Measurements from ENCODE around the gene PCDH17. TPM values are rescaled to one million over a fixed set of nuclear protein-coding genes. Genes with fewer than 3 reads are reported as not detected.

The PCDH17 gene
- total and polyA plus RNA-seq, 2 of the 4 experiments (the other 2 are of a cell fraction) = under 0.01 TPM; not detected in 1

GRCh38 chr13:57633950-57634838 lies 2.6 kb downstream of the PCDH17 start:
- peaks cover 15% of the 10 kb centered on the region for H3K9me3 ChIP-seq (ENCODE audit: control insufficient read depth, insufficient read depth, low read length)
- ATAC-seq (ENCODE audit: low read depth) (no peak), DNase-seq (no peak)
- no peaks in the 10 kb centered on the region; the same call in 1 of the 2 replicates for H3K4me1 ChIP-seq (ENCODE audit: control insufficient read depth, insufficient read depth, low read length)
- H3K23ac ChIP-seq (ENCODE audit: low read depth, low read length) = no peak overlapping the region
- no peak overlapping the region for H2AK9ac ChIP-seq (replicated peaks; ENCODE audit: low read depth, low read length, poor library complexity)
- dilution Hi-C loops (cut with HindIII; ENCODE audit: low sequenced_read_pairs, unreplicated experiment) (no loop called here), intact Hi-C loops (cut with micrococcal nuclease) (no loop called here), in situ Hi-C loops (cut with MboI; ENCODE audit: low sequenced_read_pairs) (loop anchor here (25.0 kb wide), 1 partner anchor 1678 kb away; no protein-coding TSS in a partner anchor)
- H2AK5ac ChIP-seq (ENCODE audit: low read depth, low read length) = no peak overlapping the region
- H3K4me3 ChIP-seq (ENCODE audit: insufficient read depth, low read depth, low read length) = no peak overlapping the region
- H3K4me2 ChIP-seq (ENCODE audit: low read depth, low read length) = no peak overlapping the region
- peaks cover 50% of the 10 kb centered on the region for H3K27me3 ChIP-seq (ENCODE audit: control insufficient read depth, insufficient read depth, low read length)
- H3K27ac ChIP-seq (ENCODE audit: insufficient read depth, low read length) = no peak overlapping the region
- no peak overlapping the region for H2BK120ac ChIP-seq (ENCODE audit: low read depth, low read length)
- ChIA-PET CTCF (no interaction called here), POLR2A (ENCODE audit: unreplicated experiment) (no interaction called here)
- no peak overlapping the region for H4K5ac ChIP-seq (ENCODE audit: low read depth, low read length)
- no peak overlapping the region for H3K14ac ChIP-seq (replicated peaks; ENCODE audit: low read depth, low read length)
- BruUV-seq (replicated peaks) = no TSS peak
- H3K79me1 ChIP-seq (ENCODE audit: low read depth in 1 of 2, low read length in 2 of 2) = no peaks in the 10 kb centered on the region
- no peak overlapping the region for H2BK5ac ChIP-seq (ENCODE audit: low read depth, low read length, poor library complexity, severe bottlenecking)
- no peak overlapping the region for H3K56ac ChIP-seq (ENCODE audit: extremely low read depth, insufficient read depth, low read length)
- H3K9ac ChIP-seq (ENCODE audit: low read depth, low read length) = no peak overlapping the region
- H2BK15ac ChIP-seq (ENCODE audit: low read depth, low read length) = no peak overlapping the region
- no peak overlapping the region for H2BK20ac ChIP-seq (ENCODE audit: low read depth, low read length)
- no peaks in the 10 kb centered on the region for H4K20me1 ChIP-seq (ENCODE audit: insufficient read depth, low read length)
- H4K91ac ChIP-seq (ENCODE audit: insufficient read depth, low read depth, low read length) = no peak overlapping the region
- no peak for TF ChIP-seq FOS (IDR thresholded peaks at IDR 0.05; ENCODE audit: low read depth, low read length)
- TF ChIP-seq RAD21 (IDR thresholded peaks at IDR 0.05; ENCODE audit: low read length) = no peak
- TF ChIP-seq, protein P1, sequence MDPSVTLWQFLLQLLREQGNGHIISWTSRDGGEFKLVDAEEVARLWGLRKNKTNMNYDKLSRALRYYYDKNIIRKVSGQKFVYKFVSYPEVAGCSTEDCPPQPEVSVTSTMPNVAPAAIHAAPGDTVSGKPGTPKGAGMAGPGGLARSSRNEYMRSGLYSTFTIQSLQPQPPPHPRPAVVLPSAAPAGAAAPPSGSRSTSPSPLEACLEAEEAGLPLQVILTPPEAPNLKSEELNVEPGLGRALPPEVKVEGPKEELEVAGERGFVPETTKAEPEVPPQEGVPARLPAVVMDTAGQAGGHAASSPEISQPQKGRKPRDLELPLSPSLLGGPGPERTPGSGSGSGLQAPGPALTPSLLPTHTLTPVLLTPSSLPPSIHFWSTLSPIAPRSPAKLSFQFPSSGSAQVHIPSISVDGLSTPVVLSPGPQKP (IDR thresholded peaks at IDR 0.05; ENCODE audit: borderline replicate concordance, low read depth, low read length) = no peak
- no peak for TF ChIP-seq CEBPB (IDR thresholded peaks at IDR 0.05; ENCODE audit: low read depth, low read length)
- TF ChIP-seq NFE2L2 (IDR thresholded peaks at IDR 0.05; ENCODE audit: low read depth, low read length) = no peak
- no peak for TF ChIP-seq MAFK (IDR thresholded peaks at IDR 0.05; ENCODE audit: low read depth, low read length)
- TF ChIP-seq RCOR1 (IDR thresholded peaks at IDR 0.05; ENCODE audit: insufficient replicate concordance, low read length) = no peak
- TF ChIP-seq RFX5 (IDR thresholded peaks at IDR 0.05; ENCODE audit: low read depth, low read length) = no peak
- TF ChIP-seq POLR2A (IDR thresholded peaks at IDR 0.05; ENCODE audit: low read depth, low read length) = no peak
- TF ChIP-seq BHLHE40 (IDR thresholded peaks at IDR 0.05; ENCODE audit: low read depth, low read length) = no peak
- no peaks in the 10 kb centered on the region for H3K9me1 ChIP-seq (ENCODE audit: insufficient read depth, low read length)
- H2AFZ ChIP-seq (replicated peaks; ENCODE audit: low read length, poor library complexity) = no peak overlapping the region
- no peak overlapping the region for H4K8ac ChIP-seq (ENCODE audit: low read depth in 2 of 2, low read length in 2 of 2)
- H3K36me3 ChIP-seq (ENCODE audit: control insufficient read depth, insufficient read depth, low read length) = no peaks in the 10 kb centered on the region
- no peak overlapping the region for H3K18ac ChIP-seq (ENCODE audit: low read depth, low read length)
- WGBS, 2 experiments (ENCODE audit: extremely low coverage in 2 of 2, insufficient read length in 1 of 2) = 9% methylated on average over 34 of the region's 78 CpGs; no CpG with 5 or more reads in 1 of the 2 experiments
- no peak overlapping the region for H3K4ac ChIP-seq (ENCODE audit: low read depth, low read length)
